Measurements from ENCODE around the gene TRIO.

- TF ChIP-seq CTCF (IDR thresholded peaks at IDR 0.05) (no peak), FOXJ3 (CRISPR knock-in tag; IDR thresholded peaks at IDR 0.05; ENCODE audit: borderline replicate concordance) (no peak), ZNF232 (CRISPR knock-in tag; IDR thresholded peaks at IDR 0.05) (no peak), NR2C2 (CRISPR knock-in tag; IDR thresholded peaks at IDR 0.05) (no peak)
Measured at GRCh38 chr5:14557791-14558415, 414.8 kb downstream of the TRIO start.
